Psoas muscle (tissue), 8 donors: ENCODE data around the gene RTKN. TPM values are rescaled to one million over a fixed set of nuclear protein-coding genes. Genes with fewer than 3 reads are reported as not detected.

Experiments used
- ATAC-seq, 4 donors: fragments of 200-7000 bp; cut with Tn5 transposase; one replicate each; pipeline ENCODE4 v1.9.1; 2020; ENCODE audit warnings: moderate library complexity in 3 of 4, mild to moderate bottlenecking in 2 of 4
- DNase-seq, 2 donors: peaks; one replicate each; pipeline ENCODE4 v3.0.0-alpha.2; 2020
- H3K27ac ChIP-seq: fragments of 200-600 bp; one replicate; pipeline ENCODE4 v1.8.0; 2022
- H3K27me3 ChIP-seq, 3 donors: fragments of 200-600 bp in 1 of 3; one replicate each; pipeline versions ENCODE4 v1.6.1 to v1.8.0; 2013 to 2022; ENCODE audit warnings: low read length in 2 of 3, mild to moderate bottlenecking in 2 of 3, moderate library complexity in 1 of 3; ENCODE audit not compliant: insufficient read depth in 3 of 3
- H3K36me3 ChIP-seq, 2 donors: fragments of 200-600 bp in 1 of 2; one replicate each; pipeline versions ENCODE4 v1.6.1 to v1.8.0; 2013 to 2022; ENCODE audit warnings: low read depth in 1 of 2, mild to moderate bottlenecking in 1 of 2, moderate library complexity in 1 of 2; ENCODE audit not compliant: insufficient read depth in 1 of 2
- H3K4me1 ChIP-seq: fragments of 200-600 bp; one replicate; pipeline ENCODE4 v1.8.0; 2022
- H3K4me3 ChIP-seq: fragments of 200-600 bp; one replicate; pipeline ENCODE4 v1.8.0; 2022; ENCODE audit warnings: mild to moderate bottlenecking
- H3K9me3 ChIP-seq: fragments of 200-600 bp; one replicate; pipeline ENCODE4 v1.8.0; 2022
- CTCF ChIP-seq: fragments of 200-600 bp; IDR thresholded peaks from one replicate; pipeline ENCODE4 v1.8.0; 2022; ENCODE audit warnings: antibody characterized with exemption
- WGBS, 3 donors: extraction: QIAGEN DNeasy Blood & Tissue Kit; methylation state at CpG; one replicate each; pipeline versions ENCODE4 v1.1.6 to v1.1.7; 2013; 5-methylcytosine and 5-hydroxymethylcytosine counted together
- intact Hi-C, 2 donors: fragments of 100-400 bp; cut with DNase I; formaldehyde crosslinking; loops; one replicate each; pipeline versions ENCODE4 v1.11.0 to v1.14.2; 2022
- long read RNA-seq, 2 donors: library from polyadenylated mRNA; unstranded; transcript quantifications; one replicate each; pipeline ENCODE4 v2.0.0, GENCODE V29; 2021
- polyA plus RNA-seq, 3 donors: library from polyadenylated mRNA; stranded (reverse); fragments of 200-250 nt; gene quantifications; one replicate each; pipeline ENCODE4 v1.2.3, GENCODE V29; 2013
- total RNA-seq, 4 donors: library from RNA; stranded (reverse); fragmentation: NEBNext Ultra II Directional in 2 of 4; extraction: Animal tissue kit (Norgen Biotek cat#: 25700) in 2 of 4; gene quantifications; one replicate each; pipeline versions ENCODE4 v1.2.1 to v1.2.4, GENCODE V29; 2021 to 2023
- donor health status: healthy with polysubstance abuse.
- donor health status: DM: no; HTN: no; CAD: no; lungs with moderate emphysema.
- donor health status: Bipolar disorder and iron deficiency.
- donor health status: healthy.
- donor health status: DM: yes; HTN: yes; CAD: no.
- donor health status: DM: no; HTN: no; CAD: no.
- donor health status: DM: no; HTN: no; CAD: no.
- donor health status: DM: yes; HTN: yes; CAD: no.

The RTKN gene, protein sequence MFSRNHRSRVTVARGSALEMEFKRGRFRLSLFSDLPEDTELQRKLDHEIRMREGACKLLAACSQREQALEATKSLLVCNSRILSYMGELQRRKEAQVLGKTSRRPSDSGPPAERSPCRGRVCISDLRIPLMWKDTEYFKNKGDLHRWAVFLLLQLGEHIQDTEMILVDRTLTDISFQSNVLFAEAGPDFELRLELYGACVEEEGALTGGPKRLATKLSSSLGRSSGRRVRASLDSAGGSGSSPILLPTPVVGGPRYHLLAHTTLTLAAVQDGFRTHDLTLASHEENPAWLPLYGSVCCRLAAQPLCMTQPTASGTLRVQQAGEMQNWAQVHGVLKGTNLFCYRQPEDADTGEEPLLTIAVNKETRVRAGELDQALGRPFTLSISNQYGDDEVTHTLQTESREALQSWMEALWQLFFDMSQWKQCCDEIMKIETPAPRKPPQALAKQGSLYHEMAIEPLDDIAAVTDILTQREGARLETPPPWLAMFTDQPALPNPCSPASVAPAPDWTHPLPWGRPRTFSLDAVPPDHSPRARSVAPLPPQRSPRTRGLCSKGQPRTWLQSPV
- total RNA-seq (10 to 100 TPM in 2 of 4 donors, 1 to 10 TPM in 2; 6.0 to 18.8 (median 9.0) TPM), polyA plus RNA-seq (10 to 100 TPM in 1 of 3 donors, 1 to 10 TPM in 2; 3.1 to 12.1 (median 6.6) TPM)
- long read RNA-seq, donor 1, partial matches to known transcripts: 0 of 4 reads
- long read RNA-seq, donor 1, other reads (novel, unspliced or antisense): 3 of 4 reads
- long read RNA-seq, donor 2, partial matches to known transcripts: 0 of 15 reads
- long read RNA-seq, donor 2, other reads (novel, unspliced or antisense): 12 of 15 reads

DNA sequence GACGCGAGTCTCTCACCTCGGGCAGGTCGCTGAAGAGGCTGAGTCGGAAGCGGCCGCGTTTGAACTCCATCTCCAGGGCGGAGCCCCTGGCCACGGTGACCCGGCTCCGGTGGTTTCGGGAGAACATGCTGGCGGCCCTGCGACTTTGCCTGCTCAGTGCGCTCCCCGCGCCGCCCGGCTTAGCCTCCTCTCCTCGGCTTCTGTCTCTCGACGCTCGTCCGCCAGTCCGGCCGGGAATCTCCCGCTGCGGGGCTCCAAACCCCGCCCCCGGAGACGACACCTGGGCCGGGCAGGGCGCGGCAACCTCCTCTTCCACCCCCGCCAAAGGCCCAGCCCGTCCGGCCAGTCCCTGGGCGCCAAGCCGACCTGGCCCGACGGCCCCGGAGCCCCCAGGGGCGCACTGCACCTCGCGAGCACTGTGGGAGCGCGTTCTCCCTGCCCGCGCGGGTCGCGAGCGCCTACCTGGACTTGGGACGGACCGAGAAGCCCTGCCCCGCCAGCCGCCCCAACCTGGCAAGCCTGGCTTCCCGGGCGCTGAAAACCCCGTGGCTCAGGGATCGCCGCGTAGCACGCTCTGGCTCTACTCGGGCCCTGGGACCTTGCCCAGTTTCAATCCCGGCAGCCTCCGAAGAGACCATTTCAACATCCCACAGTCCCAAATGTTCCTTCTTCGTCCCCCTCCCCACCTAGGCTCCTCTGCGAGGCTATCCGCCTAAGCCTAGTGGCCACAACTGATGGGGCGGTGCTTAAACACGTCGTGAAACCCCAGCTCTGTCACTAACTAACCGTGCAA lies at the start of gene RTKN:
Gene RTKN, minus strand, starts transcription at position 248 of the 793 bp plus-strand sequence. Its CDS starts 121 bp downstream, at position 127.
- peak in 2 of 4 donors; percentile 17 to 28 for ATAC-seq
- Histone ChIP-seq H3K36me3 (no peaks in the 10 kb centered on the region), H3K27me3 (peaks cover 0 to 27% (median 15%) of the 10 kb centered on the region in 3 donors), H3K27ac (peak within 1 kb of the TSS; percentile 70), H3K4me3 (peak within 1 kb of the TSS; percentile 64), H3K4me1 (no peaks in the 10 kb centered on the region), H3K9me3 (no peaks in the 10 kb centered on the region)
- TF ChIP-seq CTCF: no peak
- WGBS, 3 donors: 13 to 28% (median 25%) methylated on average over 55 to 75 of the region's 75 CpGs
- intact Hi-C loops: no loop called here
- DNase-seq: peak in 1 of 2 donors; percentile 47

- WGBS, 3 donors: 88 to 89% (median 89%) methylated on average over 9 of the region's 9 CpGs
- intact Hi-C loops: no loop called here
- DNase-seq (no peak), ATAC-seq (no peak)
- Histone ChIP-seq H3K4me1 (no peaks in the 10 kb centered on the region), H3K4me3 (no peak overlapping the region), H3K27me3 (no peaks in the 10 kb centered on the region), H3K9me3 (no peaks in the 10 kb centered on the region), H3K27ac (no peak overlapping the region), H3K36me3 (peaks cover 12 to 91% of the 10 kb centered on the region in 2 donors)
- no peak for TF ChIP-seq CTCF
These were observed 48.2 kb upstream of the RTKN start for GRCh38 chr2:74489906-74490305.

DNA sequence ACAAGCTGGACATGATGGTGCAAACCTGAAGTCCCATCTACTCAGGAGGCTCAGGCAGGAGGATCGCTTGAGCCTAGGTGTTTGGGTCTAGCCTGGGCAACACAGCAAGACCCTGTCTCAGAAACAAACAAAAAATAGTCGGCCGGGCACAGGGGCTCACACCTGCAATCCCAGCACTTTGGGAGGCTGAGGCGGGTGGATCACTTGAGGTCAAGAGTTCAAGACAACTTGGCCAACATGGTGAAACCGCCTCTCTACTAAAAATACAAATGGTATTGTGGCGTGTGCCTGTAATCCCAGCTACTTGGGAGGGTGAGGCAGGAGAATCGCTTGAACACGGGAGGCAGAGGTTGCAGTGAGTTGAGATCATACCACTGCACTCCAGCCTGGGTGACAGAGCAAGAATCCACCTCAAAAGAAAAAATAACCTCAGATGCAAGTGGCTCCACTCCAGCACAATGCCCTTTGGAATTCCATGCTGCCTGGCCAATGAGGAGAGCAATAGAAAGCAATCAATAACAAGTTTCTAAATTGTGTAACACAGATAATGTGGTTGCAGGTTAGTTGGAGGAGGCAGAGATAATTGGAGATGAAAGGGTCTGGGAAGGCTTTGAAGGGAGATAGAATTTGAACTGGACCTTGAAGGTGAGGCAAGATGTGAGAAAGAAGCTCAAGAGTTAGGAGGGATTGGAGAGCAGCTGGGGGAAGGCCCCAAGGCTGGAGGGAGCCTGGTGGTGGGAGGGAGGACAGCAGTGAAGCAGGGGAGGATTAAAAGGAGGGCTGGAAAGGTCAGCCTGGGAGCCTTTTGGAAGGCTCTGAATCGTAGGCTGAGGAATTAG lies 47.1 kb upstream of the RTKN start:
- Histone ChIP-seq H3K9me3 (no peaks in the 10 kb centered on the region), H3K36me3 (peaks cover 9 to 85% of the 10 kb centered on the region in 2 donors)
- 88 to 93% (median 91%) methylated on average over 9 of the region's 9 CpGs for WGBS, 3 donors

More for the DNA sequence above, 47.1 kb upstream of the RTKN start:
- peaks cover 3% of the 10 kb centered on the region for H3K4me1 ChIP-seq
- no peak for TF ChIP-seq CTCF
- ATAC-seq (no peak), DNase-seq (no peak)
- H3K27ac ChIP-seq: no peak overlapping the region
- H3K4me3 ChIP-seq: no peak overlapping the region
- H3K27me3 ChIP-seq: no peaks in the 10 kb centered on the region
- intact Hi-C loops: no loop called here
